H9 (cell line): ENCODE measurements around the gene B3GLCT. TPM values are rescaled to one million over a fixed set of nuclear protein-coding genes. Genes with fewer than 3 reads are reported as not detected.

Experiments
- DNase-seq: peaks from one replicate; pipeline ENCODE4 v3.0.0-alpha.2; 2017
- H2AFZ ChIP-seq: one replicate; pipeline ENCODE4 v1.6.1; 2013; ENCODE audit warnings: mild to moderate bottlenecking, low read length, control low read depth, moderate library complexity
- H2AK5ac ChIP-seq: 2 replicates; pipeline ENCODE4 v1.6.1; 2013; ENCODE audit warnings: low read length, control low read depth, mixed read lengths; ENCODE audit not compliant: insufficient read length
- H2BK120ac ChIP-seq: one replicate; pipeline ENCODE4 v1.6.1; 2013; ENCODE audit warnings: low read depth, mild to moderate bottlenecking, low read length, control low read depth, inconsistent platforms; ENCODE audit not compliant: poor library complexity, severe bottlenecking
- H2BK12ac ChIP-seq: 2 replicates; pipeline ENCODE4 v1.6.1; 2013; ENCODE audit warnings: low read length, control low read depth, mixed read lengths, low read depth; ENCODE audit not compliant: insufficient read length
- H2BK15ac ChIP-seq: 2 replicates; pipeline ENCODE4 v1.6.1; 2013; ENCODE audit warnings: low read depth, low read length, control low read depth
- H2BK20ac ChIP-seq: one replicate; pipeline ENCODE4 v1.6.1; 2013; ENCODE audit warnings: low read depth, mild to moderate bottlenecking, low read length, control low read depth, inconsistent platforms; ENCODE audit not compliant: poor library complexity, severe bottlenecking
- H2BK5ac ChIP-seq: 2 replicates; pipeline ENCODE4 v1.6.1; 2013; ENCODE audit warnings: low read length, control low read depth, mixed read lengths; ENCODE audit not compliant: insufficient read length
- H3K14ac ChIP-seq: 2 replicates; pipeline ENCODE4 v1.6.1; 2013; ENCODE audit warnings: low read length, control low read depth; ENCODE audit not compliant: insufficient read depth
- H3K18ac ChIP-seq: 2 replicates; pipeline ENCODE4 v1.6.1; 2013; ENCODE audit warnings: low read depth, mild to moderate bottlenecking, mixed read lengths, low read length, control low read depth; ENCODE audit not compliant: insufficient read length
- H3K23ac ChIP-seq: 2 replicates; pipeline ENCODE4 v1.6.1; 2013; ENCODE audit warnings: low read length, control low read depth, mixed read lengths, low read depth; ENCODE audit not compliant: insufficient read length
- H3K23me2 ChIP-seq: 2 replicates; pipeline ENCODE4 v1.6.1; 2013; ENCODE audit warnings: low read depth, mild to moderate bottlenecking, mixed read lengths, low read length, control low read depth; ENCODE audit not compliant: insufficient read length, poor library complexity, severe bottlenecking
- H3K27ac ChIP-seq: 2 replicates; pipeline ENCODE4 v1.5.1; 2013; ENCODE audit warnings: low read length, control low read depth, mixed read lengths, low read depth; ENCODE audit not compliant: insufficient read length
- H3K27me3 ChIP-seq: 2 replicates; pipeline ENCODE4 v1.6.1; 2013; ENCODE audit warnings: low read length, control low read depth, inconsistent platforms; ENCODE audit not compliant: insufficient read depth
- H3K4ac ChIP-seq: 2 replicates; pipeline ENCODE4 v1.6.1; 2013; ENCODE audit warnings: low read depth, mild to moderate bottlenecking, control low read depth, inconsistent platforms, low read length, moderate library complexity
- H3K4me1 ChIP-seq: 2 replicates; pipeline ENCODE4 v1.6.1; 2013; ENCODE audit warnings: low read length, control low read depth, inconsistent platforms; ENCODE audit not compliant: insufficient read depth
- H3K4me2 ChIP-seq: 2 replicates; pipeline ENCODE4 v1.6.1; 2013; ENCODE audit warnings: low read length, control low read depth, mixed read lengths; ENCODE audit not compliant: insufficient read length, insufficient read depth
- H3K56ac ChIP-seq: 2 replicates; pipeline ENCODE4 v1.6.1; 2013; ENCODE audit warnings: low read depth, mild to moderate bottlenecking, mixed read lengths, low read length, control low read depth; ENCODE audit not compliant: insufficient read length
- H3K79me1 ChIP-seq: 2 replicates; pipeline ENCODE4 v1.6.1; 2013; ENCODE audit warnings: low read depth, mild to moderate bottlenecking, moderate library complexity, low read length, control low read depth, inconsistent platforms; ENCODE audit not compliant: insufficient read depth, poor library complexity, severe bottlenecking
- H3K79me2 ChIP-seq: 2 replicates; pipeline ENCODE4 v1.6.1; 2013; ENCODE audit warnings: low read length, control low read depth, inconsistent platforms; ENCODE audit not compliant: insufficient read depth
- H3K9ac ChIP-seq: 2 replicates; pipeline ENCODE4 v1.6.1; 2013; ENCODE audit warnings: low read length, control low read depth, mixed read lengths; ENCODE audit not compliant: insufficient read length; ENCODE audit errors: extremely low read depth
- H3K9me3 ChIP-seq: one replicate; pipeline ENCODE4 v1.6.1; 2013; ENCODE audit warnings: low read depth, low read length, inconsistent platforms; ENCODE audit not compliant: control insufficient read depth
- H3T11ph ChIP-seq: one replicate; pipeline ENCODE4 v1.6.1; 2013; ENCODE audit warnings: mild to moderate bottlenecking, low read length, control low read depth, inconsistent platforms
- H4K20me1 ChIP-seq: one replicate; pipeline ENCODE4 v1.6.1; 2013; ENCODE audit not compliant: control insufficient read depth, insufficient read length, insufficient read depth
- H4K5ac ChIP-seq: 2 replicates; pipeline ENCODE4 v1.6.1; 2013; ENCODE audit warnings: low read depth, mild to moderate bottlenecking, mixed read lengths, low read length, control low read depth; ENCODE audit not compliant: insufficient read length
- H4K8ac ChIP-seq: replicated peaks from 2 replicates; pipeline ENCODE4 v1.6.1; 2013; ENCODE audit warnings: low read length, control low read depth, mixed read lengths, low read depth; ENCODE audit not compliant: insufficient read length
- H4K91ac ChIP-seq: 2 replicates; pipeline ENCODE4 v1.6.1; 2013; ENCODE audit warnings: low read depth, mild to moderate bottlenecking, moderate library complexity, mixed read lengths, low read length, control low read depth; ENCODE audit not compliant: insufficient read length
- H3K27ac Mint-ChIP-seq, 3 experiments: 2 replicates in 2 of 3; 3 replicates in 1 of 3; pipeline ENCODE4 v1.8.0; 2020 to 2021; ENCODE audit warnings: mixed read lengths in 3 of 3, mild to moderate bottlenecking in 1 of 3, moderate library complexity in 1 of 3
- H3K27me3 Mint-ChIP-seq: 2 replicates; pipeline ENCODE4 v1.8.0; 2021; ENCODE audit warnings: low read depth, mild to moderate bottlenecking, moderate library complexity, mixed read lengths
- H3K36me3 Mint-ChIP-seq, 3 experiments: 2 replicates in 2 of 3; 3 replicates in 1 of 3; pipeline ENCODE4 v1.8.0; 2020 to 2021; ENCODE audit warnings: low read depth in 3 of 3, mixed read lengths in 3 of 3; ENCODE audit not compliant: insufficient read depth in 1 of 3
- H3K4me1 Mint-ChIP-seq, 2 experiments: 2 replicates each; pipeline ENCODE4 v1.8.0; 2020; ENCODE audit warnings: mixed read lengths in 2 of 2
- H3K4me3 Mint-ChIP-seq, 2 experiments: 2 replicates in 1 of 2; 3 replicates in 1 of 2; pipeline ENCODE4 v1.8.0; 2020 to 2021; ENCODE audit warnings: mild to moderate bottlenecking in 2 of 2, mixed read lengths in 2 of 2, moderate library complexity in 1 of 2
- H3K9me3 Mint-ChIP-seq, 2 experiments: 2 replicates in 1 of 2; 3 replicates in 1 of 2; pipeline ENCODE4 v1.8.0; 2020; ENCODE audit warnings: mild to moderate bottlenecking in 2 of 2, mixed read lengths in 2 of 2, moderate library complexity in 1 of 2
- WGBS: extraction: QIAGEN DNeasy Blood & Tissue Kit; methylation state at CpG from one replicate; pipeline ENCODE4 v1.1.7; 2013; ENCODE audit warnings: missing lambda C conversion rate, low lambda C conversion rate, mixed read lengths; ENCODE audit not compliant: insufficient read length; ENCODE audit errors: extremely low coverage; 5-methylcytosine and 5-hydroxymethylcytosine counted together
- total RNA-seq: library from RNA; stranded (reverse); gene quantifications from 2 replicates; pipeline ENCODE4 v1.2.1, GENCODE V29; 2021
- TF ChIP-seq, protein P1 (sequence below): fragments of 200-600 bp; sonication (generic); conservative IDR thresholded peaks from 3 replicates; pipeline ENCODE4 v1.8.0; 2021; ENCODE audit warnings: antibody characterized with exemption, mild to moderate bottlenecking

Gene B3GLCT
- total RNA-seq, 1 experiment from 2014 or later, result 5.4 TPM

DNA sequence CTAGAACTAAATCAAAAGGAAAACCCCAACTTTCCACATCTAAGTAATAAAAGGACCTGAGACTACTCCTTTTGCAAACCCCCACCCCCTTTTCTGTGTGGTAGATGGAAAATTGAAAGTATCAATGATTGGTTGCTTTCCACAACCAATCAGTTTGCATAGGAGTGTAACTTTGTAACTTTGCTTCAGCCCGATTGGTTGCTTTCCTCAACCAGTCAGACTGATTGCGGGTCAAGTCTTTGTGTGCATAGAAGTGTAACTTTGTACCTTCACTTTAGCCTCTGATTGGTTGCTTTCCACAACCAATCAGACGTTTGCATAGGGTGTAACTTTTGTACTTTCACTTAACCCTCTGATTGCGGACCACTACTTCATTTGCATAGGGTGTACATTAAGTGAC lies 8.0 kb upstream of the B3GLCT start:
- no peaks in the 10 kb centered on the region for H3K4me1 Mint-ChIP-seq
- Histone ChIP-seq H2BK20ac (no peak overlapping the region), H3K9ac (no peak overlapping the region), H2BK12ac (no peak overlapping the region), H3K4me2 (no peak overlapping the region), H2BK120ac (no peak overlapping the region), H3K14ac (no peak overlapping the region), H3K79me2 (no peaks in the 10 kb centered on the region), H4K91ac (no peak overlapping the region), H2AFZ (no peak overlapping the region), H2AK5ac (no peak overlapping the region), H3K23ac (no peak overlapping the region), H3K4me1 (no peaks in the 10 kb centered on the region; the same call in 1 of the 2 replicates), H3T11ph (no peak overlapping the region), H4K5ac (no peak overlapping the region), H2BK15ac (no peak overlapping the region), H3K18ac (no peak overlapping the region), H3K56ac (no peak overlapping the region), H3K79me1 (no peaks in the 10 kb centered on the region), H3K23me2 (no peaks in the 10 kb centered on the region), H3K4ac (no peak overlapping the region), H4K8ac (no peak overlapping the region), H3K27me3 (no peaks in the 10 kb centered on the region), H2BK5ac (no peak overlapping the region), H4K20me1 (no peaks in the 10 kb centered on the region), H3K27ac (no peak overlapping the region), H3K9me3 (no peaks in the 10 kb centered on the region)
- peaks cover 4 to 6% of the 10 kb centered on the region in 2 experiments; a peak in 3 of 5 replicates for H3K9me3 Mint-ChIP-seq
- no CpG with 5 or more reads among the region's 4 CpGs for WGBS
- H3K36me3 Mint-ChIP-seq, result peaks cover 0 to 2% (median 0%) of the 10 kb centered on the region in 3 experiments; a peak in 2 of 7 replicates
- no peak overlapping the region for H3K4me3 Mint-ChIP-seq
- H3K27ac Mint-ChIP-seq, result no peak overlapping the region
- TF ChIP-seq, protein P1, sequence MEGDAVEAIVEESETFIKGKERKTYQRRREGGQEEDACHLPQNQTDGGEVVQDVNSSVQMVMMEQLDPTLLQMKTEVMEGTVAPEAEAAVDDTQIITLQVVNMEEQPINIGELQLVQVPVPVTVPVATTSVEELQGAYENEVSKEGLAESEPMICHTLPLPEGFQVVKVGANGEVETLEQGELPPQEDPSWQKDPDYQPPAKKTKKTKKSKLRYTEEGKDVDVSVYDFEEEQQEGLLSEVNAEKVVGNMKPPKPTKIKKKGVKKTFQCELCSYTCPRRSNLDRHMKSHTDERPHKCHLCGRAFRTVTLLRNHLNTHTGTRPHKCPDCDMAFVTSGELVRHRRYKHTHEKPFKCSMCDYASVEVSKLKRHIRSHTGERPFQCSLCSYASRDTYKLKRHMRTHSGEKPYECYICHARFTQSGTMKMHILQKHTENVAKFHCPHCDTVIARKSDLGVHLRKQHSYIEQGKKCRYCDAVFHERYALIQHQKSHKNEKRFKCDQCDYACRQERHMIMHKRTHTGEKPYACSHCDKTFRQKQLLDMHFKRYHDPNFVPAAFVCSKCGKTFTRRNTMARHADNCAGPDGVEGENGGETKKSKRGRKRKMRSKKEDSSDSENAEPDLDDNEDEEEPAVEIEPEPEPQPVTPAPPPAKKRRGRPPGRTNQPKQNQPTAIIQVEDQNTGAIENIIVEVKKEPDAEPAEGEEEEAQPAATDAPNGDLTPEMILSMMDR, result no peak
- DNase-seq, result no peak
- peaks cover 5% of the 10 kb centered on the region; the same call in 1 of the 2 replicates for H3K27me3 Mint-ChIP-seq
